Mesenchymal stem cell (in vitro differentiated cells and primary cell): ENCODE data around the gene RORB.

Source experiments
- DNase-seq: peaks from one replicate; pipeline ENCODE4 v3.0.0-alpha.2; 2013
- H2AFZ ChIP-seq: one replicate; pipeline ENCODE4 v1.6.1; 2013; ENCODE audit warnings: low read depth, mild to moderate bottlenecking, control low read depth, inconsistent platforms, low read length, moderate library complexity
- H2AK5ac ChIP-seq: 2 replicates; pipeline ENCODE4 v1.6.1; 2013; ENCODE audit warnings: low read length, moderate library complexity, mild to moderate bottlenecking, inconsistent platforms; ENCODE audit not compliant: severe bottlenecking
- H2BK120ac ChIP-seq: one replicate; pipeline ENCODE4 v1.6.1; 2013; ENCODE audit warnings: low read depth, mild to moderate bottlenecking, inconsistent platforms, low read length, moderate library complexity
- H2BK12ac ChIP-seq, 2 experiments: one replicate each; pipeline ENCODE4 v1.6.1; 2013; ENCODE audit warnings: inconsistent platforms in 2 of 2, low read length in 2 of 2, mild to moderate bottlenecking in 2 of 2, moderate library complexity in 2 of 2, control low read depth in 1 of 2
- H2BK15ac ChIP-seq: one replicate; pipeline ENCODE4 v1.6.1; 2013; ENCODE audit warnings: mild to moderate bottlenecking, low read depth, inconsistent platforms; ENCODE audit not compliant: poor library complexity, severe bottlenecking
- H2BK5ac ChIP-seq: 2 replicates; pipeline ENCODE4 v1.6.1; 2013; ENCODE audit warnings: low read depth, mild to moderate bottlenecking, low read length, control low read depth, inconsistent platforms; ENCODE audit not compliant: poor library complexity, severe bottlenecking
- H3K14ac ChIP-seq, 2 experiments: one replicate each; pipeline ENCODE4 v1.6.1; 2013; ENCODE audit warnings: inconsistent platforms in 2 of 2, low read length in 2 of 2, control low read depth in 1 of 2, mild to moderate bottlenecking in 1 of 2, moderate library complexity in 1 of 2
- H3K18ac ChIP-seq, 2 experiments: one replicate each; pipeline ENCODE4 v1.6.1; 2013; ENCODE audit warnings: inconsistent platforms in 2 of 2, low read length in 2 of 2, control low read depth in 1 of 2, low read depth in 1 of 2, mild to moderate bottlenecking in 1 of 2
- H3K23ac ChIP-seq, 2 experiments: one replicate each; pipeline ENCODE4 v1.6.1; 2013; ENCODE audit warnings: inconsistent platforms in 2 of 2, low read length in 2 of 2, mild to moderate bottlenecking in 2 of 2, moderate library complexity in 2 of 2, control low read depth in 1 of 2
- H3K27ac ChIP-seq: 2 replicates; pipeline ENCODE4 v1.5.1; 2013; ENCODE audit warnings: mild to moderate bottlenecking, moderate library complexity, low read length, control low read depth, inconsistent platforms; ENCODE audit not compliant: poor library complexity, severe bottlenecking
- H3K27me3 ChIP-seq, 2 experiments: 2 replicates each; pipeline versions ENCODE4 v1.6.1 to v1.7.0; 2013; ENCODE audit warnings: low read length in 2 of 2, mild to moderate bottlenecking in 2 of 2, moderate library complexity in 2 of 2, control low read depth in 1 of 2, inconsistent platforms in 1 of 2; ENCODE audit not compliant: control insufficient read depth in 1 of 2, insufficient read depth in 1 of 2
- H3K36me3 ChIP-seq, 2 experiments: 2 replicates each; pipeline versions ENCODE4 v1.6.1 to v1.7.0; 2013; ENCODE audit warnings: low read length in 2 of 2, control low read depth in 1 of 2, inconsistent platforms in 1 of 2, low read depth in 1 of 2, mild to moderate bottlenecking in 1 of 2; ENCODE audit not compliant: insufficient read depth in 2 of 2, control insufficient read depth in 1 of 2
- H3K4ac ChIP-seq, 2 experiments: one replicate each; pipeline ENCODE4 v1.6.1; 2013; ENCODE audit warnings: inconsistent platforms in 2 of 2, low read length in 2 of 2, mild to moderate bottlenecking in 2 of 2, moderate library complexity in 2 of 2, control low read depth in 1 of 2, low read depth in 1 of 2
- H3K4me1 ChIP-seq: 2 replicates; pipeline ENCODE4 v1.6.1; 2013; ENCODE audit warnings: low read depth, low read length, control low read depth; ENCODE audit not compliant: control insufficient read depth, insufficient read depth
- H3K4me2 ChIP-seq: 2 replicates; pipeline ENCODE4 v1.6.1; 2013; ENCODE audit warnings: low read length, mild to moderate bottlenecking, inconsistent platforms; ENCODE audit not compliant: poor library complexity, severe bottlenecking
- H3K4me3 ChIP-seq, 2 experiments: 2 replicates each; pipeline versions ENCODE4 v1.5.1 to v1.7.0; 2013; ENCODE audit warnings: low read length in 2 of 2, mild to moderate bottlenecking in 2 of 2, control low read depth in 1 of 2, low read depth in 1 of 2; ENCODE audit not compliant: insufficient read depth in 1 of 2
- H3K79me1 ChIP-seq: replicated peaks from 2 replicates; pipeline ENCODE4 v1.6.1; 2013; ENCODE audit warnings: mild to moderate bottlenecking, control low read depth, low read length, inconsistent platforms; ENCODE audit not compliant: poor library complexity, severe bottlenecking
- H3K9ac ChIP-seq: 2 replicates; pipeline ENCODE4 v1.7.0; 2013; ENCODE audit warnings: mild to moderate bottlenecking, low read length, moderate library complexity
- H3K9me3 ChIP-seq: 2 replicates; pipeline ENCODE4 v1.7.0; 2013; ENCODE audit warnings: mild to moderate bottlenecking, low read length; ENCODE audit not compliant: control insufficient read depth
- H4K8ac ChIP-seq: one replicate; pipeline ENCODE4 v1.6.1; 2013; ENCODE audit warnings: inconsistent platforms, mild to moderate bottlenecking, low read length, moderate library complexity
- H4K91ac ChIP-seq: one replicate; pipeline ENCODE4 v1.6.1; 2013; ENCODE audit warnings: mild to moderate bottlenecking, low read length, inconsistent platforms
- WGBS: methylation state at CpG from one replicate; pipeline ENCODE4 v1.1.7; 2013; ENCODE audit warnings: mixed read lengths; 5-methylcytosine and 5-hydroxymethylcytosine counted together

RORB gene

GRCh38 chr9:74543145-74543544, 46.0 kb downstream of the RORB start:
- Histone ChIP-seq H3K9ac (no peak overlapping the region), H2BK15ac (no peak overlapping the region), H2AFZ (no peak overlapping the region), H3K4me1 (no peaks in the 10 kb centered on the region), H2AK5ac (no peak overlapping the region), H3K4ac (no peak overlapping the region), H3K4me2 (no peak overlapping the region), H3K36me3 (no peaks in the 10 kb centered on the region), H4K8ac (no peak overlapping the region), H3K4me3 (no peak overlapping the region), H3K18ac (no peak overlapping the region), H3K27me3 (peaks cover 0 to 3% of the 10 kb centered on the region in 2 experiments), H3K27ac (no peak overlapping the region), H2BK120ac (no peak overlapping the region), H4K91ac (no peak overlapping the region), H2BK12ac (no peak overlapping the region), H3K79me1 (no peaks in the 10 kb centered on the region), H3K14ac (no peak overlapping the region), H3K9me3 (no peaks in the 10 kb centered on the region), H3K23ac (no peak overlapping the region), H2BK5ac (no peak overlapping the region)
- DNase-seq = no peak
- 29% methylated on average over 3 of the region's 3 CpGs for WGBS

DNA sequence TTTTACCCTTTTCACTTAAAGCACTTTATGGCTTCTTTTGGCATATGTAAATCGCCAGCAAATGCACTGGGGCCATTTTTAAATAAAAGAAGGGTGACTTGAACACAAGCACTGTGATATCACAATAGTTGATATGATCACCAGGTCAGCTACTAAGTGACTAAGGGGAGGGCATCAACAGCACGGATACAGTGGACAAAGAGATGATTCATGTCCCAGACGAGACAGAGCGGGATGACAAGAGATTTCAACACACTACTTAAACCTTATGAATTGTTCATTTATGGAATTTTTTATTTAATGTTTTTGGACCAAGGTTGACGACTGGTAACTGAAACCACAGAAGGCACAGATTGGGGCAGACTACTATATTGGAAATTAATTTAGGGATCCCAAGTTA, 54.1 kb downstream of the RORB start:
- WGBS = 66% methylated on average over 2 of the region's 5 CpGs
- no peak overlapping the region for H4K91ac ChIP-seq

DNA sequence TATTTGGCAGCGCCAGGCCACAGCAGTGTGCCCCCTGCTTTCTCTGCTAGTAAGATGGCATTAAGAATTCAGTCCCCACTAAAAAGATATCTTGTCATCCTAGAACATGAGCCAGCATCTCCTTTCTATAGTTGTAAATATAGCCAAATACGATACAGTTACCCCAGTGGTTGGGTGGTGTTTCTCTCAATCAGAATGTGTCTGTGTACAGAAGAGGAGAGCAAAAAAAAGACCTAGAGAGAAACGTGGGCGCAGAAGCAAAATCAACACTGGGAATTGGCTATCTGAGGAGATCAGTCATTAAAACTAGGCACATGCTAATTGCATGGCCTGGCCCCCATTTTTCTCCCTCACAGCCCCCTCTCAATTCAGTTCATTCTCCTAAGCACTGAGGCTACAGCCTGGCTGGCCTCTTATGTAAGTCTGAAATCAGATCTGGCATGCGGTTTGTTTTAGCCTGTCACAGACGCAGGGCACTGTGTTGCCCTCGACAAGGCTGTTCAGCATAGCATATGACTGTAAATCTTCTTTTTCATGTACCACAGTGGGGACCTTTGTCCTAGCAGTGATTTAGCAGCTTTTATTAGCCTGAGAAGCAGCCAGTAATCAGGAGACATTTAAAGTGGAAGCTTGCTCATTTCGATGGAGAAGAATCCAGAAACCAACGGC, 57.8 kb downstream of the RORB start:
- no peak overlapping the region for H2AFZ ChIP-seq
- no peak overlapping the region for H3K9ac ChIP-seq
- H2BK120ac ChIP-seq = no peak overlapping the region
- no peak overlapping the region for H3K27ac ChIP-seq
- no peak overlapping the region for H3K4ac ChIP-seq
- H4K91ac ChIP-seq = no peak overlapping the region
- H3K23ac ChIP-seq = no peak overlapping the region
- no peak overlapping the region for H3K14ac ChIP-seq
- 69% methylated on average over 6 of the region's 9 CpGs for WGBS
- H3K36me3 ChIP-seq = no peaks in the 10 kb centered on the region
- no peak overlapping the region for H3K4me3 ChIP-seq
- H3K79me1 ChIP-seq = no peaks in the 10 kb centered on the region
- no peaks in the 10 kb centered on the region for H3K9me3 ChIP-seq
- H2BK15ac ChIP-seq = no peak overlapping the region
- no peak overlapping the region for H3K18ac ChIP-seq
- H3K4me1 ChIP-seq = no peaks in the 10 kb centered on the region
- no peak for DNase-seq
- no peak overlapping the region for H4K8ac ChIP-seq
- H2BK12ac ChIP-seq = no peak overlapping the region
- no peaks in the 10 kb centered on the region for H3K27me3 ChIP-seq
- no peak overlapping the region for H2AK5ac ChIP-seq
- no peak overlapping the region for H3K4me2 ChIP-seq
- no peak overlapping the region for H2BK5ac ChIP-seq

More for the DNA sequence above, 54.1 kb downstream of the RORB start:
- Histone ChIP-seq H3K36me3 (no peaks in the 10 kb centered on the region), H3K23ac (no peak overlapping the region), H2BK120ac (no peak overlapping the region), H3K27ac (no peak overlapping the region), H4K8ac (no peak overlapping the region), H3K27me3 (peaks cover 0 to 3% of the 10 kb centered on the region in 2 experiments), H2BK5ac (no peak overlapping the region), H3K9me3 (no peaks in the 10 kb centered on the region), H3K9ac (no peak overlapping the region), H3K18ac (no peak overlapping the region), H3K79me1 (no peaks in the 10 kb centered on the region), H3K14ac (no peak overlapping the region), H3K4ac (no peak overlapping the region), H3K4me3 (no peak overlapping the region), H2AFZ (no peak overlapping the region), H2BK12ac (no peak overlapping the region), H2BK15ac (no peak overlapping the region), H3K4me1 (no peaks in the 10 kb centered on the region), H3K4me2 (no peak overlapping the region), H2AK5ac (no peak overlapping the region)
- DNase-seq = no peak

GRCh38 chr9:74555565-74555964, 58.4 kb downstream of the RORB start:
- Histone ChIP-seq H3K9ac (no peak overlapping the region), H3K79me1 (no peaks in the 10 kb centered on the region), H3K27ac (no peak overlapping the region), H3K4me2 (no peak overlapping the region), H4K91ac (no peak overlapping the region), H2BK5ac (no peak overlapping the region), H3K4me3 (no peak overlapping the region), H3K4me1 (no peaks in the 10 kb centered on the region), H3K9me3 (no peaks in the 10 kb centered on the region), H3K4ac (no peak overlapping the region), H3K36me3 (no peaks in the 10 kb centered on the region), H3K23ac (no peak overlapping the region), H2BK15ac (no peak overlapping the region), H2AK5ac (no peak overlapping the region), H2AFZ (no peak overlapping the region), H2BK120ac (no peak overlapping the region), H3K14ac (no peak overlapping the region), H2BK12ac (no peak overlapping the region), H4K8ac (no peak overlapping the region), H3K27me3 (no peaks in the 10 kb centered on the region), H3K18ac (no peak overlapping the region)
- WGBS = 94% methylated on average over 2 of the region's 3 CpGs
- no peak for DNase-seq
